HEK293 (cell line): ENCODE results near the gene TTF2.

Source experiments
- KLF10 ChIP-seq: fragments of 450-650 bp; IDR thresholded peaks from 2 replicates; pipeline ENCODE4 v1.5.1; 2018; ENCODE audit warnings: missing biosample characterization, mild to moderate bottlenecking, missing genetic modification characterization
- RBAK ChIP-seq: fragments of 450-650 bp; formaldehyde crosslinking; IDR thresholded peaks from 2 replicates; pipeline ENCODE4 v1.5.1; 2016; ENCODE audit warnings: missing biosample characterization, missing genetic modification characterization
- SALL2 ChIP-seq: fragments of 450-650 bp; formaldehyde crosslinking; IDR thresholded peaks from 2 replicates; pipeline ENCODE4 v1.5.0; 2017; ENCODE audit warnings: missing biosample characterization, mild to moderate bottlenecking, missing genetic modification characterization, borderline replicate concordance
- YY1 ChIP-seq: fragments of 450-650 bp; formaldehyde crosslinking; IDR thresholded peaks from 2 replicates; pipeline ENCODE4 v1.5.1; 2018; ENCODE audit warnings: missing biosample characterization, missing genetic modification characterization
- ZNF2 ChIP-seq: fragments of 450-650 bp; formaldehyde crosslinking; IDR thresholded peaks from 2 replicates; pipeline ENCODE4 v1.5.1; 2016; ENCODE audit warnings: missing biosample characterization, missing genetic modification characterization
- ZNF23 ChIP-seq: fragments of 450-650 bp; formaldehyde crosslinking; IDR thresholded peaks from 2 replicates; pipeline ENCODE4 v1.5.1; 2016; ENCODE audit warnings: missing biosample characterization, missing genetic modification characterization, borderline replicate concordance
- ZNF302 ChIP-seq: fragments of 450-650 bp; formaldehyde crosslinking; IDR thresholded peaks from 2 replicates; pipeline ENCODE4 v1.5.1; 2016; ENCODE audit warnings: missing biosample characterization, missing genetic modification characterization, low read depth
- ZSCAN16 ChIP-seq: fragments of 450-650 bp; formaldehyde crosslinking; IDR thresholded peaks from 2 replicates; pipeline ENCODE4 v1.5.1; 2016; ENCODE audit warnings: missing biosample characterization, missing genetic modification characterization
- TF ChIP-seq, protein P1 (sequence below): IDR thresholded peaks from 2 replicates; pipeline ENCODE4 v1.6.1; 2011; ENCODE audit warnings: mild to moderate bottlenecking, low read depth, low read length, borderline replicate concordance
- TF ChIP-seq, protein P2 (sequence below): fragments of 450-650 bp; formaldehyde crosslinking; IDR thresholded peaks from 2 replicates; pipeline ENCODE4 v1.5.1; 2016; ENCODE audit warnings: missing biosample characterization, missing genetic modification characterization
- TF ChIP-seq, protein P3 (sequence below): sonication (generic); formaldehyde crosslinking; IDR thresholded peaks from 2 replicates; pipeline ENCODE4 v1.8.1; 2022; ENCODE audit warnings: mild to moderate bottlenecking, moderate library complexity, missing genetic modification reagents
- TF ChIP-seq, protein P4 (sequence below): fragments of 450-650 bp; formaldehyde crosslinking; IDR thresholded peaks from 2 replicates; pipeline ENCODE4 v1.5.1; 2016; ENCODE audit warnings: missing biosample characterization, missing genetic modification characterization

DNA sequence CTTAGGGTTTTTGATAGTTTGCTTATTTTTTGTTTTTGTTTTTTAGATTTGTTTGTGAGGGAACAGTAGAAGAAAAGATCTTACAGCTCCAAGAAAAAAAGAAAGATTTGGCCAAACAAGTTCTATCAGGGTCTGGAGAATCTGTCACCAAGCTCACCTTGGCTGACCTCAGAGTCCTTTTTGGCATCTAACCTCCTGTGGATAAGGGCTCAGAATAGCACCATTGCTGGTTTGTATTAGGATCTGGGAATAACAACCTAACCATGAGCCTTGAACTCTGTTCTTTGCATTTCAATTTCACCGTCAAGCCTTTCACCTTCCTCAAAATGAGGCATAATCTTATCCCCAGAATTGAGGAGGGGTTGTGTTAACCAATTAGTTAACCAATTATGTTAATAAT, 41.2 kb downstream of the TTF2 start:
- TF ChIP-seq RBAK (tag by site-specific recombination), result no peak
- TF ChIP-seq, protein P1, sequence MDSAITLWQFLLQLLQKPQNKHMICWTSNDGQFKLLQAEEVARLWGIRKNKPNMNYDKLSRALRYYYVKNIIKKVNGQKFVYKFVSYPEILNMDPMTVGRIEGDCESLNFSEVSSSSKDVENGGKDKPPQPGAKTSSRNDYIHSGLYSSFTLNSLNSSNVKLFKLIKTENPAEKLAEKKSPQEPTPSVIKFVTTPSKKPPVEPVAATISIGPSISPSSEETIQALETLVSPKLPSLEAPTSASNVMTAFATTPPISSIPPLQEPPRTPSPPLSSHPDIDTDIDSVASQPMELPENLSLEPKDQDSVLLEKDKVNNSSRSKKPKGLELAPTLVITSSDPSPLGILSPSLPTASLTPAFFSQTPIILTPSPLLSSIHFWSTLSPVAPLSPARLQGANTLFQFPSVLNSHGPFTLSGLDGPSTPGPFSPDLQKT, result no peak
- TF ChIP-seq, protein P2, sequence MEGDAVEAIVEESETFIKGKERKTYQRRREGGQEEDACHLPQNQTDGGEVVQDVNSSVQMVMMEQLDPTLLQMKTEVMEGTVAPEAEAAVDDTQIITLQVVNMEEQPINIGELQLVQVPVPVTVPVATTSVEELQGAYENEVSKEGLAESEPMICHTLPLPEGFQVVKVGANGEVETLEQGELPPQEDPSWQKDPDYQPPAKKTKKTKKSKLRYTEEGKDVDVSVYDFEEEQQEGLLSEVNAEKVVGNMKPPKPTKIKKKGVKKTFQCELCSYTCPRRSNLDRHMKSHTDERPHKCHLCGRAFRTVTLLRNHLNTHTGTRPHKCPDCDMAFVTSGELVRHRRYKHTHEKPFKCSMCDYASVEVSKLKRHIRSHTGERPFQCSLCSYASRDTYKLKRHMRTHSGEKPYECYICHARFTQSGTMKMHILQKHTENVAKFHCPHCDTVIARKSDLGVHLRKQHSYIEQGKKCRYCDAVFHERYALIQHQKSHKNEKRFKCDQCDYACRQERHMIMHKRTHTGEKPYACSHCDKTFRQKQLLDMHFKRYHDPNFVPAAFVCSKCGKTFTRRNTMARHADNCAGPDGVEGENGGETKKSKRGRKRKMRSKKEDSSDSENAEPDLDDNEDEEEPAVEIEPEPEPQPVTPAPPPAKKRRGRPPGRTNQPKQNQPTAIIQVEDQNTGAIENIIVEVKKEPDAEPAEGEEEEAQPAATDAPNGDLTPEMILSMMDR (tag by site-specific recombination), result no peak
- no peak for TF ChIP-seq ZSCAN16 (tag by site-specific recombination)
- TF ChIP-seq SALL2, result no peak
- TF ChIP-seq, protein P3, sequence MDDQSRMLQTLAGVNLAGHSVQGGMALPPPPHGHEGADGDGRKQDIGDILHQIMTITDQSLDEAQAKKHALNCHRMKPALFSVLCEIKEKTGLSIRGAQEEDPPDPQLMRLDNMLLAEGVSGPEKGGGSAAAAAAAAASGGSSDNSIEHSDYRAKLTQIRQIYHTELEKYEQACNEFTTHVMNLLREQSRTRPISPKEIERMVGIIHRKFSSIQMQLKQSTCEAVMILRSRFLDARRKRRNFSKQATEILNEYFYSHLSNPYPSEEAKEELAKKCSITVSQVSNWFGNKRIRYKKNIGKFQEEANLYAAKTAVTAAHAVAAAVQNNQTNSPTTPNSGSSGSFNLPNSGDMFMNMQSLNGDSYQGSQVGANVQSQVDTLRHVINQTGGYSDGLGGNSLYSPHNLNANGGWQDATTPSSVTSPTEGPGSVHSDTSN, result no peak
- TF ChIP-seq KLF10, result no peak
- TF ChIP-seq ZNF2 (tag by site-specific recombination), result no peak
- TF ChIP-seq, protein P4, sequence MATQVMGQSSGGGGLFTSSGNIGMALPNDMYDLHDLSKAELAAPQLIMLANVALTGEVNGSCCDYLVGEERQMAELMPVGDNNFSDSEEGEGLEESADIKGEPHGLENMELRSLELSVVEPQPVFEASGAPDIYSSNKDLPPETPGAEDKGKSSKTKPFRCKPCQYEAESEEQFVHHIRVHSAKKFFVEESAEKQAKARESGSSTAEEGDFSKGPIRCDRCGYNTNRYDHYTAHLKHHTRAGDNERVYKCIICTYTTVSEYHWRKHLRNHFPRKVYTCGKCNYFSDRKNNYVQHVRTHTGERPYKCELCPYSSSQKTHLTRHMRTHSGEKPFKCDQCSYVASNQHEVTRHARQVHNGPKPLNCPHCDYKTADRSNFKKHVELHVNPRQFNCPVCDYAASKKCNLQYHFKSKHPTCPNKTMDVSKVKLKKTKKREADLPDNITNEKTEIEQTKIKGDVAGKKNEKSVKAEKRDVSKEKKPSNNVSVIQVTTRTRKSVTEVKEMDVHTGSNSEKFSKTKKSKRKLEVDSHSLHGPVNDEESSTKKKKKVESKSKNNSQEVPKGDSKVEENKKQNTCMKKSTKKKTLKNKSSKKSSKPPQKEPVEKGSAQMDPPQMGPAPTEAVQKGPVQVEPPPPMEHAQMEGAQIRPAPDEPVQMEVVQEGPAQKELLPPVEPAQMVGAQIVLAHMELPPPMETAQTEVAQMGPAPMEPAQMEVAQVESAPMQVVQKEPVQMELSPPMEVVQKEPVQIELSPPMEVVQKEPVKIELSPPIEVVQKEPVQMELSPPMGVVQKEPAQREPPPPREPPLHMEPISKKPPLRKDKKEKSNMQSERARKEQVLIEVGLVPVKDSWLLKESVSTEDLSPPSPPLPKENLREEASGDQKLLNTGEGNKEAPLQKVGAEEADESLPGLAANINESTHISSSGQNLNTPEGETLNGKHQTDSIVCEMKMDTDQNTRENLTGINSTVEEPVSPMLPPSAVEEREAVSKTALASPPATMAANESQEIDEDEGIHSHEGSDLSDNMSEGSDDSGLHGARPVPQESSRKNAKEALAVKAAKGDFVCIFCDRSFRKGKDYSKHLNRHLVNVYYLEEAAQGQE (tag by site-specific recombination), result no peak
- no peak for TF ChIP-seq YY1 (tag by site-specific recombination)
- no peak for TF ChIP-seq ZNF23 (tag by site-specific recombination)
- TF ChIP-seq ZNF302 (tag by site-specific recombination), result no peak
